Measurements from ENCODE around the gene PTP4A2. TPM values are rescaled to one million over a fixed set of nuclear protein-coding genes. Genes with fewer than 3 reads are reported as not detected.
A peak's percentile ranks its signal among the peaks of the same experiment; 100 is the strongest.

PTP4A2 gene
- total and polyA plus RNA-seq, 10 of the 15 experiments (the other 5 are each of a cell fraction or from before 2014, with no cell fraction given): 180 to 909 (median 375) TPM

- TF ChIP-seq IRF5 (IDR thresholded peaks at IDR 0.05; ENCODE audit: borderline replicate concordance) (no peak), TCF3 (IDR thresholded peaks at IDR 0.05; ENCODE audit: borderline replicate concordance, insufficient read depth, low read depth, low read length) (no peak), CHD1 (IDR thresholded peaks at IDR 0.05; ENCODE audit: low read depth, low read length) (no peak), POLR2A (IDR thresholded peaks at IDR 0.05; ENCODE audit: low read depth, low read length) (no peak), CBX5 (IDR thresholded peaks at IDR 0.05; ENCODE audit: low read depth) (no peak), HCFC1 (IDR thresholded peaks at IDR 0.05; ENCODE audit: low read length) (no peak), YBX1 (IDR thresholded peaks at IDR 0.05) (no peak), BCLAF1 (IDR thresholded peaks at IDR 0.05) (no peak), E2F8 (IDR thresholded peaks at IDR 0.05; ENCODE audit: low read depth, partially characterized antibody) (no peak), SMAD5 (IDR thresholded peaks at IDR 0.05; ENCODE audit: low read depth) (no peak), POU2F2 (IDR thresholded peaks at IDR 0.05; ENCODE audit: borderline replicate concordance, low read depth, low read length) (no peak), RELA (IDR thresholded peaks at IDR 0.05; ENCODE audit: borderline replicate concordance, partially characterized antibody) (no peak), PBX3 (IDR thresholded peaks at IDR 0.05; ENCODE audit: insufficient replicate concordance, low read depth, low read length) (no peak), RBBP5 (conservative IDR thresholded peaks at IDR 0.05) (no peak), POLR2AphosphoS5 (IDR thresholded peaks at IDR 0.05; ENCODE audit: low read length) (no peak; the same call in 1 of the 2 replicates), KDM1A (IDR thresholded peaks at IDR 0.05; ENCODE audit: borderline replicate concordance) (no peak), SRF (IDR thresholded peaks at IDR 0.05; ENCODE audit: low read depth in 2 of 2, low read length in 2 of 2) (no peak), SREBF1 (IDR thresholded peaks at IDR 0.05; ENCODE audit: low read length) (no peak), USF2 (IDR thresholded peaks at IDR 0.05; ENCODE audit: borderline replicate concordance, low read depth, low read length) (peak; percentile 20; the same call in 1 of the 2 replicates), IKZF1 (conservative IDR thresholded peaks at IDR 0.05) (peak; percentile 97), SMC3 (IDR thresholded peaks at IDR 0.05; ENCODE audit: borderline replicate concordance, low read length) (no peak), LARP7 (IDR thresholded peaks at IDR 0.05) (no peak)
These were observed 16.6 kb upstream of the PTP4A2 start (continued) for GRCh38 chr1:31954607-31955283.

Data from GM12878 (cell line).